Tibial nerve (tissue), 4 donors: ENCODE measurements around the gene ABCB4.

Experiments
- EP300 ChIP-seq, 2 donors: sonication (generic); formaldehyde crosslinking; IDR thresholded peaks; one replicate each; pipeline ENCODE4 v1.6.1; 2017; ENCODE audit warnings: antibody characterized with exemption in 2 of 2, mild to moderate bottlenecking in 1 of 2
- POLR2A ChIP-seq, 2 donors: fragments of 450-650 bp; IDR thresholded peaks; one replicate each; pipeline ENCODE4 v1.6.1; 2017; ENCODE audit warnings: antibody characterized with exemption in 2 of 2, mild to moderate bottlenecking in 2 of 2, moderate library complexity in 2 of 2
- TF ChIP-seq, protein P1 (sequence below), 5 experiments: fragments of 200-600 bp in 3 of 5; fragments of 450-650 bp in 2 of 5; sonication (generic) in 3 of 5; IDR thresholded peaks; one replicate each; pipeline ENCODE4 v1.5.1; 2016 to 2019; ENCODE audit warnings: antibody characterized with exemption in 5 of 5, mild to moderate bottlenecking in 3 of 5, moderate library complexity in 2 of 5

DNA sequence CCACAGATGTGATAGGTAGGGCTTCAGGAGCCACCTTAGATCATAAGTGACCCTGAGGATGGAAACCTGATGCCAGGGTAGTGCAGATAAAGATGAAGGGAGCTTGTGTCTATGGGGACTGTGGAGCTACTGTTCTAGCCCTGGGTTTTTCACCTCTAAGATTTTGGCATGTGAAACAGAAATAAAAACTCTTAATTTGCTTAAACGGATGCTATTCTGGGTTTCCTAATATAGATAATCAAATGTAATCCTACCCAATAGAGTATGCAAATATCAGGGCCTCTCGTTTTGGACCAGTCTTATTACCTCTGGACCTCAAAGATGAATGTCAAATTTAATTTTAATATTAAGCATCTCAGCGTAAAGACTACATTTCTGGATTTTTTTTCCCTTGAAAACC, 49.3 kb downstream of the ABCB4 start:
- TF ChIP-seq POLR2A (IDR thresholded peaks at IDR 0.05) (no peak), EP300 (IDR thresholded peaks at IDR 0.05) (no peak)
- TF ChIP-seq, protein P1, sequence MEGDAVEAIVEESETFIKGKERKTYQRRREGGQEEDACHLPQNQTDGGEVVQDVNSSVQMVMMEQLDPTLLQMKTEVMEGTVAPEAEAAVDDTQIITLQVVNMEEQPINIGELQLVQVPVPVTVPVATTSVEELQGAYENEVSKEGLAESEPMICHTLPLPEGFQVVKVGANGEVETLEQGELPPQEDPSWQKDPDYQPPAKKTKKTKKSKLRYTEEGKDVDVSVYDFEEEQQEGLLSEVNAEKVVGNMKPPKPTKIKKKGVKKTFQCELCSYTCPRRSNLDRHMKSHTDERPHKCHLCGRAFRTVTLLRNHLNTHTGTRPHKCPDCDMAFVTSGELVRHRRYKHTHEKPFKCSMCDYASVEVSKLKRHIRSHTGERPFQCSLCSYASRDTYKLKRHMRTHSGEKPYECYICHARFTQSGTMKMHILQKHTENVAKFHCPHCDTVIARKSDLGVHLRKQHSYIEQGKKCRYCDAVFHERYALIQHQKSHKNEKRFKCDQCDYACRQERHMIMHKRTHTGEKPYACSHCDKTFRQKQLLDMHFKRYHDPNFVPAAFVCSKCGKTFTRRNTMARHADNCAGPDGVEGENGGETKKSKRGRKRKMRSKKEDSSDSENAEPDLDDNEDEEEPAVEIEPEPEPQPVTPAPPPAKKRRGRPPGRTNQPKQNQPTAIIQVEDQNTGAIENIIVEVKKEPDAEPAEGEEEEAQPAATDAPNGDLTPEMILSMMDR (IDR thresholded peaks at IDR 0.05), result no peak
